Esophagus squamous epithelium (tissue), 5 donors: ENCODE data around the gene RAPGEF4. TPM values are rescaled to one million over a fixed set of nuclear protein-coding genes. Genes with fewer than 3 reads are reported as not detected.

ENCODE experiments used
- DNase-seq: peaks from one replicate; lab custom pipeline; 2025; lab: John Stamatoyannopoulos, UW
- H3K27ac ChIP-seq, 4 donors: fragments of 200-600 bp; sonication (generic); one replicate each; pipeline ENCODE4 v1.5.1; 2016 to 2019; ENCODE audit warnings: mild to moderate bottlenecking in 1 of 4
- H3K27me3 ChIP-seq, 4 donors: fragments of 200-600 bp; sonication (generic); 1 replicate in 3 of 4; 2 replicates in 1 of 4; pipeline versions ENCODE4 v1.5.1 to v1.6.0; 2017 to 2021; ENCODE audit warnings: antibody characterized with exemption in 1 of 4
- H3K36me3 ChIP-seq, 3 donors: fragments of 200-600 bp; sonication (generic); one replicate each; pipeline ENCODE4 v1.5.1; 2016 to 2019
- H3K4me1 ChIP-seq, 3 donors: fragments of 200-600 bp; sonication (generic); one replicate each; pipeline ENCODE4 v1.5.1; 2017 to 2019
- H3K4me3 ChIP-seq, 4 donors: fragments of 200-600 bp; sonication (generic); 1 replicate in 3 of 4; 2 replicates in 1 of 4; pipeline ENCODE4 v1.5.1; 2016 to 2019; ENCODE audit warnings: mild to moderate bottlenecking in 2 of 4, moderate library complexity in 1 of 4
- H3K9me3 ChIP-seq, 3 donors: fragments of 200-600 bp; sonication (generic); one replicate each; pipeline ENCODE4 v1.5.1; 2016 to 2019
- CTCF ChIP-seq, 6 experiments: fragments of 450-650 bp in 4 of 6; fragments of 200-600 bp in 2 of 6; sonication (generic) in 2 of 6; IDR thresholded peaks; one replicate each; pipeline ENCODE4 v1.5.1; 2016 to 2019; ENCODE audit warnings: antibody characterized with exemption in 6 of 6, mild to moderate bottlenecking in 4 of 6, moderate library complexity in 4 of 6
- POLR2A ChIP-seq, 4 donors: fragments of 450-650 bp; IDR thresholded peaks; one replicate each; pipeline ENCODE4 v1.6.1; 2017; ENCODE audit warnings: antibody characterized with exemption in 4 of 4, mild to moderate bottlenecking in 4 of 4, moderate library complexity in 3 of 4
- WGBS, 2 donors: methylation state at CpG; one replicate each; pipeline ENCODE4 v1.1.5; 2018; 5-methylcytosine and 5-hydroxymethylcytosine counted together
- intact Hi-C: fragments of 100-400 bp; cut with DNase I; formaldehyde crosslinking; loops from one replicate; pipeline ENCODE4 v1.15.0; 2022
- total RNA-seq, 4 donors: library from RNA; depleted of rRNA; stranded (reverse); fragments of >200 nt; gene quantifications; one replicate each; pipeline ENCODE4 v1.1.0, GENCODE V29; 2016
- donor health status: DM: yes; HTN: yes; CAD: no.

Gene RAPGEF4
- total RNA-seq, 4 donors from 2014 or later: 2.6 to 11.1 (median 2.9) TPM

- Histone ChIP-seq H3K36me3 (no peaks in the 10 kb centered on the region), H3K27ac (no peak overlapping the region), H3K4me3 (no peak overlapping the region), H3K4me1 (peaks cover 5 to 47% (median 5%) of the 10 kb centered on the region in 3 donors), H3K27me3 (no peaks in the 10 kb centered on the region), H3K9me3 (no peaks in the 10 kb centered on the region)
- no peak for DNase-seq
- 46 to 55% methylated on average over 4 to 5 of the region's 5 CpGs for WGBS, 2 donors
- intact Hi-C loops: no loop called here
- TF ChIP-seq POLR2A (IDR thresholded peaks at IDR 0.05) (no peak), CTCF (IDR thresholded peaks at IDR 0.05) (no peak)
Measured at GRCh38 chr2:172698041-172698863, 37.4 kb upstream of the RAPGEF4 start.

GRCh38 chr2:172701250-172701649 is 34.4 kb upstream of the RAPGEF4 start:
- no peaks in the 10 kb centered on the region for H3K36me3 ChIP-seq
- peak overlapping the region in 1 of 4 donors; percentile 27 for H3K27ac ChIP-seq
- no peak for TF ChIP-seq POLR2A (IDR thresholded peaks at IDR 0.05)
- TF ChIP-seq CTCF (IDR thresholded peaks at IDR 0.05): no peak
- 16 to 60% methylated on average over 1 of the region's 1 CpG for WGBS, 2 donors
- H3K27me3 ChIP-seq: no peaks in the 10 kb centered on the region
- no peak overlapping the region for H3K4me3 ChIP-seq
- DNase-seq: no peak
- intact Hi-C loops: no loop called here
- peaks cover 0 to 32% (median 0%) of the 10 kb centered on the region in 3 donors for H3K4me1 ChIP-seq
- no peaks in the 10 kb centered on the region for H3K9me3 ChIP-seq

GRCh38 chr2:172702451-172702850 is 33.2 kb upstream of the RAPGEF4 start:
- H3K4me3 ChIP-seq: no peak overlapping the region
- TF ChIP-seq POLR2A (IDR thresholded peaks at IDR 0.05) (no peak), CTCF (IDR thresholded peaks at IDR 0.05) (no peak)
- H3K9me3 ChIP-seq: no peaks in the 10 kb centered on the region
- H3K36me3 ChIP-seq: no peaks in the 10 kb centered on the region
- H3K27me3 ChIP-seq: peaks cover 0 to 10% (median 0%) of the 10 kb centered on the region in 4 donors
- 73 to 86% methylated on average over 1 of the region's 1 CpG for WGBS, 2 donors
- intact Hi-C loops: no loop called here
- H3K27ac ChIP-seq: no peak overlapping the region
- no peak for DNase-seq
- peaks cover 0 to 32% (median 0%) of the 10 kb centered on the region in 3 donors for H3K4me1 ChIP-seq

GRCh38 chr2:172704072-172704936 is 31.3 kb upstream of the RAPGEF4 start:
- Histone ChIP-seq H3K27ac (no peak overlapping the region), H3K36me3 (no peaks in the 10 kb centered on the region), H3K4me1 (peaks cover 0 to 21% (median 0%) of the 10 kb centered on the region in 3 donors), H3K27me3 (peaks cover 0 to 10% (median 0%) of the 10 kb centered on the region in 4 donors), H3K4me3 (no peak overlapping the region), H3K9me3 (no peaks in the 10 kb centered on the region)
- peak in 4 of 6 experiments; percentile 26 to 46 (median 42) for TF ChIP-seq CTCF (IDR thresholded peaks at IDR 0.05)
- no peak for TF ChIP-seq POLR2A (IDR thresholded peaks at IDR 0.05)
- intact Hi-C loops: no loop called here
- DNase-seq: no peak
- 67 to 71% methylated on average over 11 of the region's 11 CpGs for WGBS, 2 donors
